ENCODE results near the gene ZBTB16.

ZBTB16 gene

GRCh38 chr11:114273071-114273470 is 213.6 kb downstream of the ZBTB16 start:
- no peak for DNase-seq

- DNase-seq: no peak
Measured at GRCh38 chr11:114273890-114274635, 214.6 kb downstream of the ZBTB16 start.

GRCh38 chr11:114274637-114275036 is 215.1 kb downstream of the ZBTB16 start:
- no peak for DNase-seq

GRCh38 chr11:114275280-114275679 is 215.8 kb downstream of the ZBTB16 start:
- no peak for DNase-seq

- DNase-seq: no peak
Measured at GRCh38 chr11:114276077-114276476, 216.6 kb downstream of the ZBTB16 start.

GRCh38 chr11:114277637-114278341 is 218.3 kb downstream of the ZBTB16 start:
- DNase-seq: no peak

- no peak for DNase-seq
Measured at GRCh38 chr11:114278342-114279065, 219.0 kb downstream of the ZBTB16 start.

- DNase-seq: no peak
Measured at GRCh38 chr11:114279792-114280546, 220.5 kb downstream of the ZBTB16 start.

GRCh38 chr11:114280696-114281095 is 221.2 kb downstream of the ZBTB16 start:
- peak; percentile 41 to 55 for DNase-seq

GRCh38 chr11:114281388-114281956 is 222.0 kb downstream of the ZBTB16 start:
- no peak for DNase-seq

GRCh38 chr11:114282488-114282887 is 223.0 kb downstream of the ZBTB16 start:
- DNase-seq: no peak

- no peak for DNase-seq
Measured at GRCh38 chr11:114283422-114283821, 223.9 kb downstream of the ZBTB16 start.

GRCh38 chr11:114284021-114284420 is 224.5 kb downstream of the ZBTB16 start:
- no peak for DNase-seq

GRCh38 chr11:114284914-114285313 is 225.4 kb downstream of the ZBTB16 start:
- DNase-seq: no peak

GRCh38 chr11:114285599-114285998 is 226.1 kb downstream of the ZBTB16 start:
- no peak for DNase-seq

- DNase-seq: no peak
Measured at GRCh38 chr11:114286229-114286628, 226.7 kb downstream of the ZBTB16 start.

GRCh38 chr11:114287154-114287553 is 227.6 kb downstream of the ZBTB16 start:
- no peak for DNase-seq

- no peak for DNase-seq
Measured at GRCh38 chr11:114288136-114288535, 228.6 kb downstream of the ZBTB16 start.

GRCh38 chr11:114289779-114290178 is 230.3 kb downstream of the ZBTB16 start:
- DNase-seq: no peak

- no peak for DNase-seq
Measured at GRCh38 chr11:114290503-114291235, 231.2 kb downstream of the ZBTB16 start.

- no peak for DNase-seq
Measured at GRCh38 chr11:114291381-114291780, 231.9 kb downstream of the ZBTB16 start.
